CD4-positive, alpha-beta T cell treated with Interleukin-1 beta for 1 hour (primary cell): ENCODE results near the gene C1GALT1.

Experiments
- DNase-seq, 2 donors: peaks; one replicate each; pipeline ENCODE4 v3.0.0-alpha.2; 2020 to 2022

C1GALT1 gene

DNA sequence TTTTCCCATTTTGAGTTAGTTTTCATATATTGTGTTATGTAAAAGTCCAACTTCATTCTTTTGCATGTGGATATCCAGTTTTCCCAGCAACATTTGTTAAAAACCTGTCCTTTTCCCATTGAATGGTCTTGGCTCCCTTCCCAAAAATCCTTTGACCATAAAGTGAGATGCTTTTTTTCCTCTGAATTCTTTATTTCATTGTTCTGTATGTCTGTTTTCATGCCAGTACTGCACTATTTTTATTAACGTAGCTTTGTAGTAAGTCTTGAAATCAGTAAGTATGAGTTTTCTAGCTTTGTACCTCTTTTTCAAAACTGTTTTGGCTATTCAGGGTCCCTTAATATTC, 20.0 kb downstream of the C1GALT1 start:
- DNase-seq = no peak

DNA sequence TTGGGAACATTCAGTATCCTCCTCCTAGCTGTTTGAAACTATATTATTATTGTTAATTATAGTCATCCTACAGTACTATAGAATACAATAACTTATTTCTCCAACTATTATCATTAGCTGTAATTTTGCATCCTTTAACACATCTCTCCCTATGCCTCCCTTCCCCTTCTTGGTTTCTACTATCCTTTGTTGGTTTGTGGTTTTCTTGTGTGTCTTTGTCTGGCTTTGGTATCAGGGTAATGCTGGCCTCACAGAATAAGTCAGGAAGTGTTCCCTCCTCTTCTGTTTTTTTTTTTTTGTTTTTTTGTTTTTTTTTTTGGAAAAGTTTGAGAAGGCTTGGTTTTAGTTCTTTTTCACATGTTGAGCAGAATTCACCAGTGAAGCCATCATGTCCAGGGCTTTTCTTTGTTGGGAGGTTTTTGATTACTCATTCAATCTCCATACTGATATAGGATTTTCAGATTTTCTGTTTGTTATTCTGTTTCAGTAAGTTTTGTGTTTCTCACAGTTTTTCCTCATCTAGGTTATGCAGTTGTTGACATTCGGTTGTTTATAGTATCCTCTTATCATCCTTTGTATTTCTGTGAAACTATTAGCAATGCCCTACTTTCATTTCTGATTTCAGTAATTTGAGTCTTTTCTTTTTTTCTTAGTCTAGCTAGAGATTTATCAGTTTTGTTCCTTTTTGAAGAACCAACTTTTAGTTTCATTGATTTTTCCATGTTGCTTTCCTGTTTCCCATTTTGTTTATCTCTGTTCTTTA, 21.6 kb downstream of the C1GALT1 start:
- no peak for DNase-seq

DNA sequence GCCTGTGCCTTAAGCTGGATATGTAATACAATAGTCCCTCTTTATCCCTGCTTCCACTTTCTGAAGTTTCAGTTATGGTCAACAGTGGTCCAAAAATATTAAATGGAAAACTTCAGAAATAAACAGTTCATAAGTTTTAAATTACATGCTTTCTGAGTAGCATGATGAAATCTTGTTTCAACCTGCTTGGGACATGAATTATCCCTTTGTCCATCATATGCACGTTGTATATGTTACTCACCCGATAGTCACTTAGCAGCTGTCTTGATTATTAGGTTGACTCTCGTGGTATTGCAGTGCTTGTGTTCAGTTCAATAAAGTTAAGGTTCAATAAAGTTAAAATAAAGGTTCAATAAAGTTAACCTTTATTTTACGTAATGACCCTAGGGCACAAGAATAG, 25.5 kb downstream of the C1GALT1 start:
- no peak for DNase-seq

DNA sequence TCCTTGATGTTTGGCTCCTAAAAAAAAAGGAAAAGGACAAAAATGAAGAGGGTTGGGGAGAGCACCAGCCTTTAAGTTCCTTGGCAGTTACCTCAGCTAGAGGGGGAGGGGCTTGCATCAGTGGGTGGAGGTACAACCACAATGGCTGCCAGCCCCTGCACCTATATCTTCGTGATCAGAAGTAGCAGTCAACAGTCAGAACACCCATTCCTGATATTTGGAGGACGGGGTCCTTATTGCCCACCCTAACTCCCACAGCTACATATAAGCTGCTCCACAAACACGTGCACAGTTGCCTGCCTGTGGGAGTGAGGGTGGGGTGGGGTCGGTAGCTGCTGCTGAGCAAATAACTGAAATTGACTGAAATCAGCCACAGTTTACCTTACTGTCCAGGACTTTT, 26.2 kb downstream of the C1GALT1 start:
- no peak for DNase-seq

DNA sequence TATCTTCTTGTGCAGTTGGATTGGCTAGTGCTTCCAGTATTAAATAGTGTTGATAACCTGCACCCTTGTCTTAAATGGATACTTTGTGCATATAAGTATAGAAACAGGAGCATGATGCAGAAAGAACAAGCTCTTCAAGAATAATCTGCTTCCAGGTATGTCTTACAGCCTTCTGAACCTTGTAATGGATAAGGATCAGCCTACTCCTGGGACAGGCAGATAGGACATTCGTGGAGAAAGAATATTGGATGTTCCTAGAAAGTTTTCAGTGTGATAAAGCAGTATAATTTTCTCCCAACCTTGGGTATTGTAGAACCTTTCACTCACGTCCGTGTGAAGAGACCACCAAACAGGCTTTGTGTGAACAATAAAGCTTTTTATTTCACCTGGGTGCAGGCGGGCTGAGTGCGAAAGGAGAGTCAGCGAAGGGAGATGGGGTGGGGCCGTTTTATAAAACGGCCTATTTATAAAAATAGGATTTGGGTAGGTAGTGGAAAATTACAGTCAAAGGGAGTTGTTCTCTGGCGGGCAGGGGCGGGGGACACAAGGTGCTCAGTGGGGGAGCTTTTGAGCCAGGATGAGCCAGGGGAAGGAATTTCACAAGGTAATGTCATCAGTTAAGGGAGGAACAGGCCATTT, 27.2 kb downstream of the C1GALT1 start:
- DNase-seq = no peak

DNA sequence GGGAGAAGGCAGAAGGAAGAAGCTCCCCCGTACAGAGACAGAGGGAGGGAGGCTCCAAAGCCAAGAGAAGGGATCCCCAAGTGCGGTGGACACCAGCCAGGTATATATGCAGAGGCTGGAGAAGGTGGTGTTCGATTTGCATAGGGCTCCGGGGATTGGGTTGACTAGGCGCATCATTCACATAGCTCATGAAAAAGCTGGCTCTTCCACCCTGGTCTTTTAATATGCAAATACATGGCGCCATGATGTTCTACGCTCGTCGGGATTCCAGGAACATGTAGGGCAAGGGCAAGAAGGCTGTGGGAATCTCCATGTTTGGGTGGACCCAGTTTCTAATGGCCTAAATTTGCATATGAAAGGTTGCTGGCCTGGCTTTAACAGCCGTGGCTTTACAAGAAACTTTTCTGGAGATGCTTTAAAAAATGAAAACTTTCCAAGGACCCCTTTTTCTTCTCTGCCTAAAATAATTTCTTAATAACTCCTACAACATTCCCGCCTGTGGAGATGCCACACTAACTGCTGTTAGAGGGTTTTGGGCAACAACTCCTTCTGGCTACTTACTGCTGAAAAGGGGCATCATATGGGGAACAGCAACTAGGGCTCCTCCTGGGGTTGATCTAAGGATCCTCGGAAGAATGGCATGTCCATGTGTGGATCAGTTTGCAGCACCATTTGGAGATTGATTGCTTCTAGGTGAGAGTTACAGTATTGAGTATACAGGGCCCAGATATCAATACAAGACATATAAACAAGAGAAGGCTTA, 28.3 kb downstream of the C1GALT1 start:
- DNase-seq = no peak

DNA sequence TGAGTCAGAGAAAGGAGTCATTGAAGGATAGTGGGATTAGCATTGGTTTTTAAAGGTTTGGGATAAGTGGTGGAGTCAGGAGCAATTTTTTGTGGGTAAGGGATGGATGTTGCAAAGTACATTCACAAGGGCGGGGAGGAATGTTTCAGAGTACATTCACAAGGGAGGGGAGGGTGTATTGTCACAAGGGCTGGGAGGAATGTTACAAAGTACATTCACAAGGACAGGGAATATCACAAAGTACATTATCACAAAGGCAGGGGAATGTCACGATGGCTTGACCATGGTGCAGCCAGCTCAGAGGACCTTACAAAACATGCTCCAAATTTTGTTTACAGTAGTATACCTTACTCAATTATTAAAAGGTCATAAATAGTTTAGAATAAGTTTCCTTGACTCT, 30.3 kb downstream of the C1GALT1 start:
- DNase-seq = no peak

DNA sequence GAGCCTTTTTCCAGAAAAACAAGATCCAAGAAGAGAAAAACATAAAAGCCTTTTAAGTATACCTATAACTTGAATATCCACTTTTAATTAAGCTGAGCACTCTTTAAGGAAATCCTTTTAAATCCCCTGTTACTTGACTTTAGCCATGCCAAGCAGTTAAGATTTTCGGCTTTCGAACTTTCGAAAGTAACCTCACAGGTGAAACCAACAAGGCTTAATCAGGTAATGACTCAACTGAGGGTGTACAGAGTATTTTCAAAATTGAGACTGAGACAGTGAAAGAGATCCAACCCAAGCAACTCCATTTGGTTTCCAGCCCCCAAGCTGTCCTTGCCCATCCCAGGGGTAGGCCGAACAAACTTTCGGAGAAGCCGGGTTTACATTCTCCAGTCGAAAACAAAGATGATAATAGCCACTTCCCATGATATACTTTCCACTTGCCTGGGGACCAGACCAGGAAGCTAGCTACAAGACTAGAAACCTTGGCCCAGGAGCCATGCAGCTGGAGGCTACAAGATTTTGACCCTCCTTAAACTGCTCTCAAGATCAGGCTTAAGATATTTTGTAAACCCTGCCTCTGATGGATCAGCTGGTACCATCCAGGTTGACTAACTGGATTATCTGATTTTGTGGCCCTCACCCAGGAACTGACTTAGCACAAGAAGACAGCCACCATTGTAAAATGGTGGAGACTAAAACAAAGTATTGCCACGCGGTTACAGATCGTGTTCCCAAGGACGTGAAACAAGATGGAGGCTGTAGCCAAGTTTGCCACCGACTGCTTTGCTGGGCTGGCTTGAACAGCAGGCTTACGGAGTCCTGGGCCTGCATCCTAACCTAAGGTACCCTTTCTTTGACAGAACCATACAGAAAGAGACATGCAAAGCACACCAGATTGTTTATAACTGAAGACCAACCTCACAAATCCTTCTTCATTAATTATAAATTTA, 32.3 kb downstream of the C1GALT1 start:
- no peak for DNase-seq

DNA sequence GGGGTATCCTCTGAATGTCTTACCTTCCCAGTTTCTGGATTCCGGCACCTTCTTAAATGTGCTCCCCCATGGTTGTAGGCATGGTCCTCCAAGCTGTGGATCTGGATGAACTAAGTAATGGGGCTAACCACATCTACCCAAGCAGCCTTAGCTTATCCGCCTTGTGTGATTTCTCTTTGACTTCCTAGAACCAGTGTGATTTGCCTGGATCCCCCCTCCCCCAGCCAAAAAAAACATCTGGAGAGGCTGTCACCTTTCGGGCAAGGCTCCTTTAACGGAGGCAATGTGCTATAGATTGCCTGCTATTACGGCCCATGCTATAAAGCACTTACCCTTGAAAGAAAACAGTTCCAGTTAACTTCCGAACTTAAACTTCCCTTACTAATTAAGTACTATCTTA, 33.9 kb downstream of the C1GALT1 start:
- DNase-seq = no peak

DNA sequence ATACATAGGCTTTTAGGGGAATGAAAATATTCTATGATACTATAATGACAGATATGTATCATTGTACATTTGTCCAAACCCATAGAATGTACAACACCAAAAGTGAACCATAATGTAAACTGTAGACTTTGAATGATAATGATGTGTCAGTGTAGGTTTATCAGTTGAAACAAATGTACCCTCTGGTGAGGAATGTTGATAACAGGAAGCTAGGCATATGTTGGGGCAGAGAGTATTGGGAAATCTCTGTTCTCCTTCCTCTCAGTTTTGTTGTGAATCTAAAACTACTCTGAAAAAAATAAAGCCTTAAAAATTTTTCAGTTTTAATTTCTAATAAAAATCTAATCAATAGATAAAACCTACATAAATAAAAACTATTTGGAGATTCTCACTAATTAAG, 36.9 kb downstream of the C1GALT1 start:
- no peak for DNase-seq

DNA sequence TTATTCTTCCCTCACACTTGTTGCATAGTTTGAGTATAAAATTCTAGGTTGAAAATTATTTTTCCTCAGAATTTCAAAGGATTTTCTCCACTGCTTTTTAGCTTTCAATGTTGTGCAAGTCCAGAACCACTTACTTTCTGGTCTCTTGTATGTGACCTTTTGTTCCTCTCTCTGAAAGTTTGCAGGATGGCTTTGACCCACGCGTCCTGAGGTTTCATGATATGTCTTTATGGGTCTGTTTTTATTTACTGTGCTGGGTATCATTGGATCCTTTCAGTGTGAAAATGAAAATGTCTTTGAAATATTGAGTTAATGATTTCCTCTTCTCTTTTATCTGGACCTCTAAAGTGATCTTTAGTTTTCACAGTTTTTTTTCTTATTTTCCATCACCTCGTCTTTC, 38.5 kb downstream of the C1GALT1 start:
- DNase-seq = no peak

DNA sequence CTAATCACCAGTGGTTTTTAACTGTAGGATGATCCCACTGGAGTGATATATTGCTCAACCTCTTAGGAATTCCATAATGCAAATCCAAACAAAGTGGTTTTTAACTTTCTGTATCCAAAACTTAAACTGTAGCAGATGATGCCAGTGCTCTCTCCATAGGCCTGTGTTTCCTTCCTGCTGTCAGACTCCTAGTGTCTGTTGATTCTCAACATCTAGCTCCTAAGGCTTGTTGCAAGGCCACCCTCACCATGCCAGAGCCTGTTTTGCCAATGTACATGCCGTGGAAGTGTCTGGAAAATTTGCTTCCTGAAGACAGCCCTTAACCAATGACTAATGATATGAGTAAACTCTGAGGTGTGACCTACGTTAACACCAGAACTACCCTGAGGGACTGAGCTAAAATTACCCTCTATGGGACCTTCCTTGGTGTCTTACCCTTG, 39.3 kb downstream of the C1GALT1 start:
- no peak for DNase-seq

DNA sequence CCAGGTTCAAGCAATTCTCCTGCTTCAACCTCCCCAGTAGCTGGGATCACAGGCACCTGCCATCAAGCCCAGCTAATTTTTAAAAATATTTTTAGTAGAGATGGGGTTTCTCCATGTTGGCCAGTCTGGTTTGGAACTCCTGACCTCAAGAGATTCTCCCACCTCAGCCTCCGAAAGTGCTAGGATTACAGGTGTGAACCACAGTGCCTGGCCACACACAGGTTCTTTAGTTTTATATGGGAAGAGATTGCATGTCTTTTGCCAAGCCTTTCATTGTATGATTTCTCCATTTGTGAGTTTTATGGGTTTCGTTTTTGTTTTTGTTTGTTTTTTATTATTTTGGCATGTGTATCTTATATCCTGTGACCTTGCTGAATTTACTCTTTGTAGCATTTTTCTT, 40.9 kb downstream of the C1GALT1 start:
- DNase-seq = no peak

DNA sequence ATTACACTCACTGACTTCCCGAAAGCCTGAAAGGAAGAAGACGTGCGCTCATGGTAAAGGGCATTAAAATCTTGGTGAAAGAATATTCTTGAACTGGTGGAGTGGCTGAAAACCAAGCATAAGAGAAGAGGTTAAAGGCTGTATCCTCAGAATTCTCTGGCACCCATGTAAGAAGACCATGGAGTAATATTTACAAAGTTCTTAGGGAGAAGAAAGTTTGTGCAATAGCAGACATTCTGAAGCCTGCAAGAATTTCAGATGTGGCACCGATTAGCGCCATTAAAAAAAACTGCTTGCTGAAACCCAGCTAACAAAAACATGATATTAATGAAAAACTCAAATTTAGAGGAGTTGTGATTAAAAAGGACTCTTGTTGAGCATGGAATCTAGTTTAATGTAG, 44.1 kb downstream of the C1GALT1 start:
- no peak for DNase-seq

DNA sequence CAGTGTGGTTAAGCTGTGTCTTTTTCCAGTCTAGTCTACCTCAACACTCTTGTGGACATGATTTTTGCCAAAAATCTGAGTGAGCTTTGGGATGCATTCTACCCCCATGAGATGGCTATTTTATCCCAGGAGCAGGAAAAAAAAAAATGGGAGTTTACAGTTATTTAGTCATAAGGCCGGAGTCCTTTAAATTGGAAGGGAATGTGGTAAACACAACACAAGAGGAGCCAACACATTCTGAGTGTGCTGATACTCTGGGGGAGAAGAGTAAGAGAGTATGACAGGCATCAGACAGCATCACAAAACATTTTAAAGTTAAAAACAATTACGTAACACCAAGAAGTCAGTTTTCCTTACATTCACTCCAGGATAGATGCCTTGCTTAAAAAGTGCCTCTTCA, 46.1 kb downstream of the C1GALT1 start:
- DNase-seq = no peak

DNA sequence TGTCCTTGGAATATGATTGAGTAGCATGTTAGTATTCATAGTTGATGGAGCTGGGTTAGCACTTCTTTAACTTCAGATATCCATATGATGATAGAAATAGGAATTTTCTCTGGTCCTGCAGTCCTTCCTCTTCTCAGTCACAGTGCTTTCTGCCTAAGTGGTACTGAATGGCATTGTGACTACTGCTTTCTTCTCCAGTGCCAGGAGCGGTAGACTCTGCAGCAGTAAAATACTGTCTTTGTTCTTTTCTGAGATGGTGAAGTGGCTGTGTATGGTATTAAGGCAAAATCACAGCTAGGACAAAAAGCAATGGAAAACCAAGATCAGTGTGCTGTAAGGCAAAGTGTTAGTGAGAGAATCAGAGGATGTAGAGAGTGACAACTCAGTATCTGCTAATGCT, 46.6 kb downstream of the C1GALT1 start:
- DNase-seq = no peak

DNA sequence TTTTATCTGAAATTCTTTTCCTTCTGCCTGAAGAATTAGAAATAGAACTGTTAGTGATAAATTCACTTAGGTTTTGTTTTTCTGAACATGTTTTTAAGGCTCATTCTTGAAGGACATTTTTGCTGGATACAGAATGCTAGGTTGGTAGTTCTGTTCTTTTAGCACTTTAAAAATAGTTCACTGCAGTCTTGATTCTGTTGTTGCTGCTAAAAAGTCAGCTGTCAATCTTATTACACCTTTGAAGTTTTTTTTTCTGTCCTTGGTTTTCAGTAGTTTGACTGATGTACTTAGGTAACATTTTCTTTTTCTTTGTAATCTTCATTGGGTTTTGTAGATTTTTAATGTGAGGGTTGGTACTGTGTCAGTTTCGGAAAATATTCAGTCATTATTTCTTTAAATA, 48.7 kb downstream of the C1GALT1 start:
- no peak for DNase-seq

DNA sequence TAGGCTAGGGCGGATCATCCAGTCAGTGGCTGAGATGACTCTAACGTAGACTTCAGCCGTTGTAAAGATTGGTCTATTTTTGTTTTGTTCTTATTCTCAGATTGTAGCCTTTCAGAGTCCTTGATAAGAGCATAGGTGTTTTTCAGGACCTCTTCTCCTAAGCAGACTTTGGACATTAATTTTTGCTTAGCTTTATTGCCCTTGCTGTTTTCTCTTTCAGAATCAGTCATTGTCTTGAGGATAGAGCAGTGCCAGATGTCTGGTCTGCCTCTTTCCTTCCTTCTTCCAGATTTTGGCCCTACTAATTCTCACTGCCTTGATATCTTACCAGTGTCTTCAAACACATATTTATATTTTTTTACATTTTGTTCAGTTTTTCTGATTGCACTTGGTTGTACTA, 49.5 kb downstream of the C1GALT1 start:
- no peak for DNase-seq

DNA sequence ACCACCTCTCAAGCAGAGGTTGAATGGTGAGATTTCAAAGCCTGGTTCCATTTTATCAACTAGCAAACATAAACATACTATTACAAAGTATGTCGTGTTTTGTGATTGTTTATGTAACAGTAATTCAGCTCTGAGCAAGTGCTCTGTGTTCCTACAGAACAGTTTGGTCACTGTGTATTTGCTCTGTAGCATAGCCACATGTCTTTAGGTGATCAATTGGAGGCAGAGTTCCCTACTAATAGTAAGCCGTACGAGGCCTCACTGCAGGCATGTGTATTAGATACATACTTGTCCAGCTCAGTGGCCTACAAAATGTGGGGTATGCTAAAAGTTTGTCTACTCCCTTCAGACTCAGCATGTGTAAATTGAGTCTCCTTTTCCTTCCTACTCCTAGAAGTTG, 53.0 kb downstream of the C1GALT1 start:
- no peak for DNase-seq

DNA sequence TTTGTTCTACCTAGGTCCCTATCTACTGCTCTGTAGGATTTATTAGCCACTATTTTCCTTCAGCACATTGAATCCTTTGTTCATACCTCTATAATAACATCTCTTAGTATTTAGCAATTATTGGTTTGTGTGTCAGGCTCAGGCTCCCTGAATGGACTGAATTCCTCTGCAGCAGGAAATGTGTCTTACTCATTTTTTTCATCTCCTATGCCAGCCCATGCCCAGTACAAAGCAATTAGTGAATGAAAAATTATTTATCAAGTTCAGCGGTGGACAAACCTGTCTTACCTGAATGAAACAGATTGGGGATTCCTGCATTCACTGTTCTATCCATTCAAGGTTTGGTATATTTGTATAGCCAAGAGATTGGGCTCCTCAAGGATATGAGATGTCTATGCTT, 53.7 kb downstream of the C1GALT1 start:
- no peak for DNase-seq

DNA sequence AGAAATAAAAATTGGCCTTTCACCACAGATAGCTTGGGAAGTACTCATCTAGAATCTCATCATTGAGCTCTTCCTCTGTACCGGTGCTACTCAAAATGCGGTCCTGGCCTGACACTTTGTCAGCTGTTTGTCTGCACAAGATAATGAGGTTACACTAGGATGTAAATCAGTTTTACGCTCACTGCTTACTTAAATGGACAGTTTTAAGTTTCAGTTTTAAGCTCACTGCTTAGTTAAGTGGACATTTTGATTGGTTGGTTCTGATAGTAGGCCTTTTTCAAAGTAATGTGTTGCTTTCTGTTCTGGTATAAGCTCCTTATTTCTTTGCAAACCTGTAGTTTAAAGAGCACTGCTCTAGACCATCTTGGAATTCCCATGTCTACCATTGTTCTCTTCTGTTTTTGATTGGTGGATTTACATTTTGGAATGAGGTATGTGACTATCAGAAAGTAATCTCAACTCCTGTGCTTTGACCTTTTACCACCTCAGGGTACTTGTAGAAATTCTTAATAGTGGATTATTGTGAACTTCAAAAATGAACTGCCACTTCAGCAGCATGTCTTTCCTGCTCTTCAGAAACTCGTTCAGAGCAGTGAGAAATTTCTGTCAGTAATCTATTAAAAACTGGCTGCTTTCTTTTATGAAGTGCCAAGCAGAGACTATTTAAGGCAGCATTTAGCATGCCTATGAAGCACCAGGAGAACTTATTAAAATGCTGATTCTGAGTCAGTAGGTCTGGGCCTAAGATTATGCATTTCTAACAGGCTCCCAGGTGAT, 55.0 kb downstream of the C1GALT1 start:
- DNase-seq = no peak

DNA sequence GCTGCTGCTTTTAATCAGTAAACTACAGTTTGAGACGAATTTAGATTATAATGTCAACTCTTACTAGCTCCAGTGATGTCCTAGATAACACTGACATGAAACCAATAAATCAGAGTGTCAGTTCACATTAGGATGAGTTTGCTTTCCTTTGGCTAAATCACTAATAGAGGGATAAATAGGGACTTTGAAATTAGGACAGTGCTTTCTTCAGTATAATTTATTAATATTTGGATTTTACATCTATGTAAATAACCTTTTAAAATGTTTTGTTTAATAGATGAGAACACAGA, 55.6 kb downstream of the C1GALT1 start:
- no peak for DNase-seq

DNA sequence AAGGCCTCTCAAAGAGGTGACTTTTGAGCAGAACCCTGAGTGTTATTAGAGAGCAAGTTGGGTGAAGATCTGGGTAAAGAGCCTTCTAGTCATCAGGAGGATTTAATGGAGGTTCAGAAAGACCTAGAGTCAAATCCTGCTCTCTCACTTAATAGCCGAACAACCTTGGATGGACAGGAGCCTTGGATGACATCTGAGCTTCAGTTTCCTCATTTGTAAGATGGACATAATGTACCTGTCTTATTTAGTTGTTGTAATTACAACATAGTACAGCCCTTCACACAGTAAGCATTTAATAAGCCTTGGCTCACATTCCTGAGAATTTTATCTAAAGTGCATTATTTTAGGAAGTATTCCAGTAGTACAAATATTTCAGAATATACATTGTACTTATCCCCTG, 57.0 kb downstream of the C1GALT1 start:
- no peak for DNase-seq
